Mesangial cell (primary cell): ENCODE measurements around the gene HRG. TPM values are rescaled to one million over a fixed set of nuclear protein-coding genes. Genes with fewer than 3 reads are reported as not detected.

Source experiments
- total RNA-seq: library from RNA; depleted of rRNA; stranded (reverse); fragments of >200 nt; gene quantifications from 2 replicates; pipeline ENCODE4 v1.2.3, GENCODE V29; 2015

The HRG gene
- not detected in 2 replicates for total RNA-seq

GRCh38 chr3:186665625-186666188 is at the start of gene HRG:
Gene HRG (plus strand): TSS chr3:186666014. CDS start chr3:186666032, 18 bp downstream.

GRCh38 chr3:186639778-186640472 is 25.9 kb upstream of the HRG start, which contains the start of gene FETUB:
Gene FETUB (plus strand): TSS chr3:186640399. CDS start chr3:186640461, 62 bp downstream.

GRCh38 chr3:186717039-186717457 is 51.2 kb downstream of the HRG start, which contains the start of gene KNG1:
Gene KNG1 (plus strand): TSS chr3:186717359. CDS start chr3:186717543, 184 bp downstream.

Other genes starting within 250 kb of the HRG start
- gene CRYGS, start 121.6 kb upstream of the HRG start, total RNA-seq: 0.25 and 0.98 TPM in 2 replicates
- 10.0 and 14.2 TPM in 2 replicates for gene TBCCD1, start 98.7 kb upstream of the HRG start, total RNA-seq
- gene DNAJB11, start 95.3 kb upstream of the HRG start, total RNA-seq: 31.4 and 54.3 TPM in 2 replicates
- not detected in 2 replicates for gene AHSG, start 53.0 kb upstream of the HRG start, total RNA-seq
- gene FETUB, start 25.6 kb upstream of the HRG start, total RNA-seq: not detected in 2 replicates
- gene KNG1, start 51.3 kb downstream of the HRG start, total RNA-seq: not detected in 2 replicates
- gene EIF4A2, start 117.6 kb downstream of the HRG start, total RNA-seq: 110 and 233 TPM in 2 replicates
- 7.5 and 49.0 TPM in 2 replicates for gene RFC4, start 140.5 kb downstream of the HRG start, total RNA-seq
- gene ADIPOQ, start 176.7 kb downstream of the HRG start, total RNA-seq: not detected in 2 replicates